ENCODE results near the gene GPX4.
A peak's percentile ranks its signal among the peaks of the same experiment; 100 is the strongest.

Gene GPX4

DNA sequence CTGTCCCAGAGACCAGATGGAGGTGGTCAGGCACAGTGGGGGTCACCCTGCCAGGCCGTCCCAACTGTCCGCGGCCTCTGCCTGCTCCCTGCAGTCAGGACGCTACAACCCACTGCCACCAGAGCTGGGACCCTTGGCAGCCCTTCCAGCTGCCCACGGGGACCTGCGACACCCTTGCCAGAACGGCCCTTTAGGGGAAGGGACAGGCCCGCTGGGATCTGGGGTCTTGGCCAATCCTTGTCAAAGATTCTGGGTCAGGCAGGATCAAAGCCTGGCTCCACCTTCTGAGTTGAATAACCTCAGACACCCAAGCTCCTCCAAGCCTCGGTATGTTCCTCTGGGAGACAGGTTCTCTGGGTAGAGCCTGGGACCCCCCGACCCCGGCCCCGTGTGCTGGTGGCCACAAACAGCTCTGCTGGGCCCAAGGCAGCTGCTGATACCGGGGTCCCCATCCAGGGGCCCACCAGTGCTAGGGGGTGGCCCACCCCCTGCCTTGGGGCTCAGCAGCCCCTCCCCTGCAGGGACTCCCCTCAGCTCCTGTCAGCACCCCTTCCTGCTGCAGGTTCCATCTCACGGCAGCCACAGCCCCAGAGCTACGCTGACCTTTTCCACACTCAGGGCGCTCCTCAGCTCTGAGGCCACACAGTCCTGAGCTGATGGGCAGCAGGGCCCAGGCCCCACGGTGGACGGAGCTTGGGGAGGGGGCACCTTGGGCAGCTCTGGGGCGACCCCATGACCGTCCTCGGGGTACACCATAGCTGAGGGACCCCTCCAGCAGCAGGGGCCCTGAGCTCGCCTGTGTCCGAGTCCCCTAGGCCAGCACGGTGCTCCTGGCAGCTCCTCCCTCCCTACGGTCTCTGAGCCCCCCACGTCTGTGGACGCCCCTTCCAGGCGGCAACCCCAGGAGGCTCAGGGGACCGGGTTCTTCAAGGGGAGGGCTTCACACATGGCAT is 51.8 kb downstream of the GPX4 start:
- H3K9me3 ChIP-seq (ENCODE audit: control insufficient read depth in 1 of 2, low read length in 2 of 2): no peaks in the 10 kb centered on the region
- peak overlapping the region; percentile 82 for H3K27ac ChIP-seq (ENCODE audit: low read length)
- H3K4me3 ChIP-seq (ENCODE audit: low read depth in 1 of 2, low read length in 2 of 2): peak overlapping the region; percentile 21 to 26
- H3K27me3 ChIP-seq (ENCODE audit: low read depth, low read length): no peaks in the 10 kb centered on the region
- H3K36me3 ChIP-seq (ENCODE audit: control insufficient read depth in 1 of 2, insufficient read depth in 2 of 2, low read length in 2 of 2): peaks cover 4 to 18% of the 10 kb centered on the region in 2 donors
- H3K4me1 ChIP-seq (ENCODE audit: control insufficient read depth in 1 of 2, insufficient read depth in 2 of 2, low read length in 2 of 2): peaks cover 0 to 7% of the 10 kb centered on the region in 2 donors

Measured in muscle layer of duodenum (tissue), 2 donors.